HEK293T (cell line): ENCODE results near the gene EEF2KMT.
"Not testable (repeated sequence)": the region's sequence is repeated elsewhere in the genome, so short reads cannot be mapped to it uniquely, and the experiment has no call there.

ENCODE experiments used
- CTCF ChIA-PET: fragments of 350-600 bp; formaldehyde crosslinking; extraction: SDS; loops from one replicate; lab custom pipeline; 2021; ENCODE audit warnings: antibody characterized with exemption, inconsistent platforms; lab: Yijun Ruan, JAX
- POLR2A ChIA-PET: fragments of 350-600 bp; formaldehyde crosslinking; extraction: SDS; loops from one replicate; lab custom pipeline; 2020; ENCODE audit warnings: antibody characterized with exemption, inconsistent platforms; lab: Yijun Ruan, JAX
- DNase-seq: peaks from one replicate; pipeline ENCODE4 v3.0.0; 2012; ENCODE audit warnings: mixed read lengths; ENCODE audit errors: extremely low spot score
- ARNT ChIP-seq: fragments of 450-650 bp; IDR thresholded peaks from 2 replicates; pipeline ENCODE4 v1.6.1; 2017; ENCODE audit warnings: mild to moderate bottlenecking
- BHLHE40 ChIP-seq: fragments of 450-650 bp; IDR thresholded peaks from 2 replicates; pipeline ENCODE4 v1.6.1; 2016; ENCODE audit warnings: mild to moderate bottlenecking, moderate library complexity, borderline replicate concordance
- CTBP1 ChIP-seq: fragments of 450-650 bp; IDR thresholded peaks from 2 replicates; pipeline ENCODE4 v1.6.1; 2016; ENCODE audit warnings: borderline replicate concordance
- ELF4 ChIP-seq: fragments of 450-650 bp; IDR thresholded peaks from 2 replicates; pipeline ENCODE4 v1.6.1; 2017; ENCODE audit warnings: antibody characterized with exemption
- FOXA1 ChIP-seq: fragments of 450-650 bp; IDR thresholded peaks from 2 replicates; pipeline ENCODE4 v1.6.1; 2016; ENCODE audit warnings: mild to moderate bottlenecking
- FOXK2 ChIP-seq: fragments of 450-650 bp; IDR thresholded peaks from 2 replicates; pipeline ENCODE4 v1.6.1; 2016; ENCODE audit warnings: mild to moderate bottlenecking
- FOXM1 ChIP-seq: fragments of 450-650 bp; IDR thresholded peaks from 2 replicates; pipeline ENCODE4 v1.6.1; 2017; ENCODE audit warnings: mild to moderate bottlenecking, borderline replicate concordance
- HDGF ChIP-seq: fragments of 450-650 bp; IDR thresholded peaks from 2 replicates; pipeline ENCODE4 v1.6.1; 2017; ENCODE audit warnings: antibody characterized with exemption, borderline replicate concordance
- L3MBTL2 ChIP-seq: fragments of 450-650 bp; conservative IDR thresholded peaks from 2 replicates; pipeline ENCODE4 v1.6.1; 2016; ENCODE audit warnings: mild to moderate bottlenecking
- LEF1 ChIP-seq: fragments of 450-650 bp; IDR thresholded peaks from 2 replicates; pipeline ENCODE4 v1.6.1; 2017; ENCODE audit warnings: mild to moderate bottlenecking, borderline replicate concordance
- NFRKB ChIP-seq: fragments of 450-650 bp; IDR thresholded peaks from 2 replicates; pipeline ENCODE4 v1.6.1; 2016; ENCODE audit warnings: mild to moderate bottlenecking, moderate library complexity
- SP1 ChIP-seq: fragments of 450-650 bp; IDR thresholded peaks from 2 replicates; pipeline ENCODE4 v1.6.1; 2017
- SUZ12 ChIP-seq: fragments of 450-650 bp; IDR thresholded peaks from 2 replicates; pipeline ENCODE4 v1.6.1; 2016; ENCODE audit warnings: mild to moderate bottlenecking
- TARDBP ChIP-seq: fragments of 450-650 bp; IDR thresholded peaks from 2 replicates; pipeline ENCODE4 v1.6.1; 2016
- ZNF384 ChIP-seq: fragments of 450-650 bp; IDR thresholded peaks from 2 replicates; pipeline ENCODE4 v1.6.1; 2016
- TF ChIP-seq, protein P1 (sequence below): fragments of 450-650 bp; IDR thresholded peaks from 2 replicates; pipeline ENCODE4 v1.6.1; 2016

The EEF2KMT gene

DNA sequence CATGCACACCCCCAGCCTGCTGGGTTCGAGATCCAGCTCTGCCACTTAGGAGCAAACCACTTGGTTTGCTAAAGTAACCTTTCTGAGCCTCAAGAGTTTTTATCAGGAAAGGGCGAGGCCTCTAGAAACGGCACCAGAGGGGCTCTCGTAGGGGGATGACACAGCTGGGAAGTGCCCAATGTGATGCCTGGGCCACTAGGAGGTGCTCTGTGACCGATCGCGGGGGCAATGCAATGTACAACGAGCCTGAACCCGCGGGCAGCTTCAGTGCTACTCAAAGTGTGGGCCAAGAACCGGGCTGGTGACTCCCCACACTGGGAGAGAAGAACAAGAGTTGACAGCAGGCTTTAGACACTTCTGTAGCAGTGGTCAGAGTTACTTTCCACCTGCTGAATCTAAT, 41.2 kb downstream of the EEF2KMT start:
- ChIA-PET CTCF (interaction anchor here (1.5 kb wide), 1 partner anchor 28 kb away, joined by 3 read pairs; no protein-coding TSS in a partner anchor), POLR2A (interaction anchor here (0.7 to 1.1 kb wide), 2 partner anchors 16 to 93 kb away, joined by 3 to 4 read pairs; no protein-coding TSS in a partner anchor)
- TF ChIP-seq, protein P1, sequence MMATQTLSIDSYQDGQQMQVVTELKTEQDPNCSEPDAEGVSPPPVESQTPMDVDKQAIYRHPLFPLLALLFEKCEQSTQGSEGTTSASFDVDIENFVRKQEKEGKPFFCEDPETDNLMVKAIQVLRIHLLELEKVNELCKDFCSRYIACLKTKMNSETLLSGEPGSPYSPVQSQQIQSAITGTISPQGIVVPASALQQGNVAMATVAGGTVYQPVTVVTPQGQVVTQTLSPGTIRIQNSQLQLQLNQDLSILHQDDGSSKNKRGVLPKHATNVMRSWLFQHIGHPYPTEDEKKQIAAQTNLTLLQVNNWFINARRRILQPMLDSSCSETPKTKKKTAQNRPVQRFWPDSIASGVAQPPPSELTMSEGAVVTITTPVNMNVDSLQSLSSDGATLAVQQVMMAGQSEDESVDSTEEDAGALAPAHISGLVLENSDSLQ, result no peak
- TF ChIP-seq FOXM1 (no peak), SP1 (no peak), BHLHE40 (no peak), NFRKB (no peak), FOXA1 (no peak), HDGF (no peak), TARDBP (no peak), FOXK2 (no peak), SUZ12 (no peak), ZNF384 (no peak), ELF4 (no peak), ARNT (no peak), L3MBTL2 (no peak), CTBP1 (no peak)
- peak; percentile 74 for DNase-seq

DNA sequence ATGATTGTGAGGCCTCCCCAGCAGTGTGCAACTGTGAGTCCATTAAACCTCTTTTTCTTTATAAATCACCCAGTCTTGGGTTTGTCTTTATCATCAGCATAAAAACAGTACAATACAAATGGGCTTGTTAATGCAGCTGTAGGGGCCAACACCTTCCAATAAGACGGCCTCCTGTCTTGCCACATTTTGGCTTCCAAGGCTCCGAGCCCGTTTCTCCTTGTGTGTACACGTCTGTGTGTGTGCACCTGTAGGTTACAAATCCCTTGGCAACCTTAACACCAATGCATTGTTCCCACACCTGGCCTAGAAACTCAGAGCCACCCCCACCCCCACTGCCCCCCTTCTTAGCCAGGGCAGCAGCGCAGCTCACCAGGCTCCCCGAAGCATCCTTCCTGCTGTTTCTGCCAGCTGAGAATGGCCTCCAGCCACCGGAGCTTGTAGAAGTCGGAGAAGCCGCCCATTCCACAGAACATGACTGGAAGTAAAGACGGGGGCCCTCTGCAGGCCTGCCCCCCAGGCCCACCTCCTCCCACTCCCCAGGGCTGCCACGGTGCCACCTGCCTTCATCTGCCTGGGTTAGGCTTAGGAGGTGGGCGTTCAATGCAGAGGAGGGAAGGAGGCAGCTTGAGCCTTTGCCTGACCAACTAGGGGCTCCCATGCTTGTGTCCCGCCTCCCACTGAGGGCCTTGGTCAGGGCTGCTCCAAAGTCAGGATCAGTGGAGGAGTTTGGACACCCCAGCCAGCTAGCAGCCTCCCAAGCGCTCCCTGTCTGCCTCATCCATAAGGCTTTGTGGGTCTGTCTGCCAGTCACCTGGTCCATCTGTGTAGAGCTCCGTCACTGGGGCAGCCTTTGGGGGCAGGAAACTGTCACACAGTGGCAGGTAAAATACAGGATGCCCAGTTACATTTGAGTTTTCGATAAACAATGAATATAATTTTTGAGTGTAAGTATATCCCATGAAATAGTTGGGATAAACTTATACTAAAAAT, 42.4 kb downstream of the EEF2KMT start:
- DNase-seq, result no peak
- no peak for TF ChIP-seq L3MBTL2
- TF ChIP-seq SUZ12, result no peak
- TF ChIP-seq ARNT, result no peak
- TF ChIP-seq HDGF, result no peak
- TF ChIP-seq LEF1, result no peak
- TF ChIP-seq ZNF384, result no peak
- TF ChIP-seq SP1, result no peak
- no peak for TF ChIP-seq TARDBP
- TF ChIP-seq FOXK2, result no peak
- TF ChIP-seq CTBP1, result no peak
- CTCF ChIA-PET, result interaction anchor here (1.5 kb wide), 1 partner anchor 29 kb away, joined by 3 read pairs; no protein-coding TSS in a partner anchor
- POLR2A ChIA-PET, result no interaction called here

DNA sequence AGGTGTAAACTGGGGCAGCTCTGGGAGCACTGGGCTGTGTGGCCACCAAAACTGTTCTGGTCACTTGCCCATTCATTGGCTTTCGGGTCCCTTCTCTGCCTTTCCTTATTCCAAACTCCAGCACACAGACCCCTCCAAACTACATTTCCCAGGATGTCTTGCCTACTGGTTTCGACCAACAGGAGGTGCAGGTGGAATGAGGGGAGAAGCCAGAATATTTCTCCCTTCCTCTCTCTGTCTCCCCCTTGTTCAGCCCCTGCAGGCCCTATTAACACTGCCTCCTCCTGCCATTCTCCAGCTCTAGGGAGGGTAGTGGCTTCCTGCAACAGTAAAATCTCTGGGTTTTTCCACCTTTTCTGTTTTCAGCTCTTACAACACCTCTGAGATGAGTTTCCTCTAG, 50.7 kb downstream of the EEF2KMT start:
- DNase-seq, result no peak
- POLR2A ChIA-PET, result no interaction called here
- CTCF ChIA-PET, result no interaction called here
- no peak for TF ChIP-seq ELF4
- TF ChIP-seq HDGF, result no peak
- TF ChIP-seq CTBP1, result no peak
- TF ChIP-seq FOXA1, result no peak
- no peak for TF ChIP-seq TARDBP
- TF ChIP-seq, protein P1, result no peak
- no peak for TF ChIP-seq SP1
- TF ChIP-seq ARNT, result no peak
- TF ChIP-seq BHLHE40, result no peak
- no peak for TF ChIP-seq NFRKB
- TF ChIP-seq SUZ12, result no peak
- TF ChIP-seq LEF1, result no peak
- TF ChIP-seq ZNF384, result no peak
- TF ChIP-seq L3MBTL2, result no peak
- no peak for TF ChIP-seq FOXK2
- no peak for TF ChIP-seq FOXM1

DNA sequence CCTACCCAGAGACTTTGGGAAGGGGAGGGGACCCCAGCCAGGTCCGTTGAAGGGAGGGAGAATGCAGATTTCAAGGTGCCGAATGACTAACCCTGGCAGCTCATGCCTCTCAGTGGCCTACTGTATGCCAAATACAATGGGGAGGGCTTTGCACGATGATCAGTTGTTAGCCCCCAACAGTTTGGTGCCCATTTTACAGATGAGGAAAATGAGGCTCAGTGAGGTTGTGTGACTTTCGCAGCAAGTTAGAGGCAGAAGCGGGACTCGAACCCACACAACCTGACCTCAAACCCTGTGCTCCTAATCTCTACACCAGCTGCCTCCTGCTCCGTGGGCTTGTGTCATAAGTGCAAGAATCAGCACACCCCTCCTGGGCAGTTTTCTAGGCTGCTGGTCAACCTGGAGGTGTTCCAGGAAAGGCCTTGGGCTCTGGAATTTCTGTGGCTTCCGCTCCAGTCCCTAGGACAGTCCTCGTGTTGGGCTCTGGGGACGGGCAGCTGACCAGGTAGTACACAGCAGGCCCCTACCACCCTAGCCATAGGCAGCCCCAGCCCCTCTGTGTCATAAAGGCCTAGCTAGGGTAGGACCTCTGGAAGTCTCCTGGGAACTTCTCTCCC, 52.0 kb downstream of the EEF2KMT start:
- POLR2A ChIA-PET, result no interaction called here
- TF ChIP-seq HDGF (no peak), SP1 (no peak), FOXA1 (no peak), L3MBTL2 (no peak), ELF4 (no peak), ARNT (no peak), SUZ12 (no peak), CTBP1 (no peak), FOXK2 (no peak), TARDBP (no peak), LEF1 (no peak), BHLHE40 (no peak), NFRKB (no peak), ZNF384 (no peak), FOXM1 (no peak)
- TF ChIP-seq, protein P1, result no peak
- no peak for DNase-seq
- CTCF ChIA-PET, result no interaction called here

DNA sequence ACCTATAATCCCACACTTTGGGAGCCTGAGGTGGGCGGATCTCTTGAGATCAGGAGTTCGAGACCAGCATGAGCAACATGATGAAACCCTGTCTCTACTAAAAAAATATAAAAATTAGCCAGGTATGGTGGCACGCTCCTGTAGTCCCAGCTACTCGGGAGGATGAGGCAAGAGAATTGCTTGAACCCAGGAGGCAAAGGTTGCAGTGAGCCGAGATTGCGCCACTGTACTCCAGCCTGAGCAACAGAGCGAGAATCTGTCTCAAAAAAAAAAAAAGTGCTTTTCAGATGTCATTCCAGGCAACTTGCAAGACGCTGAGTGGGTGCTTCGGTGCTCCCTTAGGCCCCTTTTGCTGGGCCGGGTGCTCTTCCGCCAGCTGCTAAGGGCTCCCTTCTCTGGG, 53.0 kb downstream of the EEF2KMT start:
- POLR2A ChIA-PET, CTCF ChIA-PET, DNase-seq: not testable (repeated sequence)
